ENCODE data around the gene REXO2. TPM values are rescaled to one million over a fixed set of nuclear protein-coding genes. Genes with fewer than 3 reads are reported as not detected.
A peak's percentile ranks its signal among the peaks of the same experiment; 100 is the strongest.

REXO2 gene
- total and polyA plus RNA-seq, 2 of the 13 experiments (the other 11 are each of a cell fraction or from before 2014, with no cell fraction given) = 95.6 to 104 TPM

DNA sequence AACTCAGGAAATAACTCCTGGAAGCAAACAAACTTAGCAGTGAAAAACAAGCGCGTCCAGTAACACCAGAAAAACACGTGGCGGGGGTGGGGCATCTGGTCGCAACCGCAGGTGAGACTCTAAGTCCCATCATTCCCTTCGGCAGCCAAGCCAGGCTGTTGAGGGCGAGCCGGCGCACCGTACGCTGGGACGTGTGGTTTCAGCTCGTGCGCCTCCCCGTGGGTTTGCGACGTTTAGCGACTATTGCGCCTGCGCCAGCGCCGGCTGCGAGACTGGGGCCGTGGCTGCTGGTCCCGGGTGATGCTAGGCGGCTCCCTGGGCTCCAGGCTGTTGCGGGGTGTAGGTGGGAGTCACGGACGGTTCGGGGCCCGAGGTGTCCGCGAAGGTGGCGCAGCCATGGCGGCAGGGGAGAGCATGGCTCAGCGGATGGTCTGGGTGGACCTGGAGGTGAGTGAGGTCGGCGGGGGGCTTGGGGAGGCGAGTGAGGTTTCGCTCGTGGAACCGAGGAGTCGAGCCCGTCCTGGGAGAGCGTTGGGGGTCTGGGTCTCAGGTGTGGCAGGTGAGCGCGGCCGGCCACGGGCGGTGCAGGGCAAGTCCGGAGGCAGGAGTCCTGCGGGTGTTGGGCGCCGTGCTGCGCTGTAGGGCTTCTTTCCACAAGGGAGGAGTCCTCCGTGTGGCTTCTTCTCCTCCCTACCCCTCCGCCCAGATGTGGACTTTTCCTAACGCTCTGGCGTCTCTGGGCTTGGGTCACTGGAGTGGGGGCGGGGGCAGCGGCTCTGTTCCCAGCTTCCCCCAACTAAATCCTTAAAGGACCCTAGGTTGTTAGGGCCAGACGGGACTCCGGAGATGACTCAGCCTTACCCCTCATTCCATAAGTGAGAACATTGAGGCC lies at the start of gene REXO2 (continued):
- TF ChIP-seq ZNF484 (CRISPR knock-in tag; IDR thresholded peaks at IDR 0.05; ENCODE audit: borderline replicate concordance, low read depth) (no peak), ZNF83 (CRISPR knock-in tag; IDR thresholded peaks at IDR 0.05; ENCODE audit: borderline replicate concordance) (no peak), ZBTB49 (CRISPR knock-in tag; IDR thresholded peaks at IDR 0.05; ENCODE audit: borderline replicate concordance) (no peak), TOE1 (CRISPR knock-in tag; IDR thresholded peaks at IDR 0.05) (no peak), ZNF589 (CRISPR knock-in tag; conservative IDR thresholded peaks at IDR 0.05) (no peak), ZNF468 (CRISPR knock-in tag; IDR thresholded peaks at IDR 0.05) (peak; percentile 82; the same call in 1 of the 2 replicates), ZFP82 (CRISPR knock-in tag; IDR thresholded peaks at IDR 0.05; ENCODE audit: borderline replicate concordance) (no peak), CEBPB (IDR thresholded peaks at IDR 0.05; ENCODE audit: borderline replicate concordance, low read depth, low read length) (no peak), BRD4 (CRISPR knock-in tag; IDR thresholded peaks at IDR 0.05) (0 out of 2 replicates have a peak, but pooled peaks have one; percentile 20), THAP9 (CRISPR knock-in tag; IDR thresholded peaks at IDR 0.05; ENCODE audit: borderline replicate concordance) (peak; percentile 67; the same call in 1 of the 2 replicates), SMYD3 (CRISPR knock-in tag; IDR thresholded peaks at IDR 0.05) (no peak), ZNF264 (CRISPR knock-in tag; IDR thresholded peaks at IDR 0.05) (peak; percentile 49; the same call in 1 of the 2 replicates), NR2F6 (IDR thresholded peaks at IDR 0.05) (no peak), NR2F6 (CRISPR knock-in tag; IDR thresholded peaks at IDR 0.05) (0 out of 2 replicates have a peak, but pooled peaks have one; percentile 6), ZSCAN22 (CRISPR knock-in tag; IDR thresholded peaks at IDR 0.05) (no peak), ZNF552 (CRISPR knock-in tag; IDR thresholded peaks at IDR 0.05; ENCODE audit: borderline replicate concordance) (no peak)
- TF ChIP-seq, protein P1, sequence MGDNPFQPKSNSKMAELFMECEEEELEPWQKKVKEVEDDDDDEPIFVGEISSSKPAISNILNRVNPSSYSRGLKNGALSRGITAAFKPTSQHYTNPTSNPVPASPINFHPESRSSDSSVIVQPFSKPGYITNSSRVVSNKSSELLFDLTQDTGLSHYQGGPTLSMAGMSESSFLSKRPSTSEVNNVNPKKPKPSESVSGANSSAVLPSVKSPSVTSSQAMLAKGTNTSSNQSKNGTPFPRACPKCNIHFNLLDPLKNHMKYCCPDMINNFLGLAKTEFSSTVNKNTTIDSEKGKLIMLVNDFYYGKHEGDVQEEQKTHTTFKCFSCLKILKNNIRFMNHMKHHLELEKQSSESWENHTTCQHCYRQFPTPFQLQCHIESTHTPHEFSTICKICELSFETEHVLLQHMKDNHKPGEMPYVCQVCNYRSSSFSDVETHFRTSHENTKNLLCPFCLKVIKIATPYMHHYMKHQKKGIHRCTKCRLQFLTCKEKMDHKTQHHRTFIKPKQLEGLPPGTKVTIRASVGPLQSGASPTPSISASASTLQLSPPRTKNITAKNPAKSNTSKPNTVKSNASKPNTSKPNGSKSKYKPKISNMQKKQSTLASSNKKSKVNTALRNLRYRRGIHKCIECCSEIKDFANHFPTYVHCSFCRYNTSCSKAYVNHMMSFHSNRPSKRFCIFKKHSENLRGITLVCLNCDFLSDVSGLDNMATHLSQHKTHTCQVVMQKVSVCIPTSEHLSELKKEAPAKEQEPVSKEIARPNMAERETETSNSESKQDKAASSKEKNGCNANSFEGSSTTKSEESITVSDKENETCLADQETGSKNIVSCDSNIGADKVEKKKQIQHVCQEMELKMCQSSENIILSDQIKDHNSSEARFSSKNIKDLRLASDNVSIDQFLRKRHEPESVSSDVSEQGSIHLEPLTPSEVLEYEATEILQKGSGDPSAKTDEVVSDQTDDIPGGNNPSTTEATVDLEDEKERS (CRISPR knock-in tag; IDR thresholded peaks at IDR 0.05) = 0 out of 2 replicates have a peak, but pooled peaks have one; percentile 53
- TF ChIP-seq, protein P2, sequence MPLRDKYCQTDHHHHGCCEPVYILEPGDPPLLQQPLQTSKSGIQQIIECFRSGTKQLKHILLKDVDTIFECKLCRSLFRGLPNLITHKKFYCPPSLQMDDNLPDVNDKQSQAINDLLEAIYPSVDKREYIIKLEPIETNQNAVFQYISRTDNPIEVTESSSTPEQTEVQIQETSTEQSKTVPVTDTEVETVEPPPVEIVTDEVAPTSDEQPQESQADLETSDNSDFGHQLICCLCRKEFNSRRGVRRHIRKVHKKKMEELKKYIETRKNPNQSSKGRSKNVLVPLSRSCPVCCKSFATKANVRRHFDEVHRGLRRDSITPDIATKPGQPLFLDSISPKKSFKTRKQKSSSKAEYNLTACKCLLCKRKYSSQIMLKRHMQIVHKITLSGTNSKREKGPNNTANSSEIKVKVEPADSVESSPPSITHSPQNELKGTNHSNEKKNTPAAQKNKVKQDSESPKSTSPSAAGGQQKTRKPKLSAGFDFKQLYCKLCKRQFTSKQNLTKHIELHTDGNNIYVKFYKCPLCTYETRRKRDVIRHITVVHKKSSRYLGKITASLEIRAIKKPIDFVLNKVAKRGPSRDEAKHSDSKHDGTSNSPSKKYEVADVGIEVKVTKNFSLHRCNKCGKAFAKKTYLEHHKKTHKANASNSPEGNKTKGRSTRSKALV (CRISPR knock-in tag; IDR thresholded peaks at IDR 0.05) = no peak

Data from HepG2 (cell line).